ENCODE data around the gene SNX18.

Gene SNX18

GRCh38 chr5:54586336-54586735 lies 68.8 kb downstream of the SNX18 start:
- DNase-seq = no peak

- DNase-seq = no peak
Measured at GRCh38 chr5:54589786-54590185, 72.2 kb downstream of the SNX18 start.

- DNase-seq = no peak
Measured at GRCh38 chr5:54590824-54591223, 73.3 kb downstream of the SNX18 start.

GRCh38 chr5:54593779-54594178 lies 76.2 kb downstream of the SNX18 start:
- no peak for DNase-seq

- no peak for DNase-seq
Measured at GRCh38 chr5:54594181-54594580, 76.6 kb downstream of the SNX18 start.

GRCh38 chr5:54595721-54596120 lies 78.2 kb downstream of the SNX18 start:
- no peak for DNase-seq
